Testis (tissue), 2 donors: ENCODE measurements around the gene GSG1L.

Source experiments
- CTCF ChIP-seq, 3 experiments: fragments of 450-650 bp in 2 of 3; fragments of 200-600 bp in 1 of 3; sonication (generic) in 1 of 3; IDR thresholded peaks; one replicate each; pipeline ENCODE4 v1.5.1; 2016 to 2019; ENCODE audit warnings: antibody characterized with exemption in 3 of 3, mild to moderate bottlenecking in 2 of 3, moderate library complexity in 1 of 3
- POLR2A ChIP-seq: fragments of 450-650 bp; IDR thresholded peaks from one replicate; pipeline ENCODE4 v1.6.1; 2017; ENCODE audit warnings: antibody characterized with exemption, mild to moderate bottlenecking, moderate library complexity

- TF ChIP-seq CTCF (IDR thresholded peaks at IDR 0.05), result no peak
- no peak for TF ChIP-seq POLR2A
Measured at GRCh38 chr16:27947696-27948095, 115.8 kb downstream of the GSG1L start.
